Epithelial cell of prostate (primary cell): ENCODE results near the gene ALKBH6.

Source experiments
- DNase-seq: peaks from one replicate; pipeline ENCODE4 v3.0.0-alpha.2; 2011; ENCODE audit warnings: low read depth, low spot score
- H3K27ac ChIP-seq: fragments of 450-650 bp; 2 replicates; pipeline ENCODE4 v1.5.1; 2017; ENCODE audit warnings: mild to moderate bottlenecking

Gene ALKBH6

GRCh38 chr19:36031308-36031707, 17.3 kb upstream of the ALKBH6 start:
- H3K27ac ChIP-seq: no peak overlapping the region
- DNase-seq: no peak

GRCh38 chr19:36030264-36031148, 16.5 kb upstream of the ALKBH6 start:
- DNase-seq: no peak
- no peak overlapping the region for H3K27ac ChIP-seq

GRCh38 chr19:36028313-36029041, 14.5 kb upstream of the ALKBH6 start:
- no peak for DNase-seq
- no peak overlapping the region for H3K27ac ChIP-seq

GRCh38 chr19:36027696-36028095, 13.7 kb upstream of the ALKBH6 start:
- no peak for DNase-seq
- no peak overlapping the region for H3K27ac ChIP-seq

GRCh38 chr19:36026091-36026876, 12.3 kb upstream of the ALKBH6 start:
- no peak for DNase-seq
- no peak overlapping the region for H3K27ac ChIP-seq

GRCh38 chr19:36025541-36025940, 11.5 kb upstream of the ALKBH6 start:
- H3K27ac ChIP-seq: no peak overlapping the region
- DNase-seq: no peak

GRCh38 chr19:36023432-36023831, 9.4 kb upstream of the ALKBH6 start:
- no peak for DNase-seq
- no peak overlapping the region for H3K27ac ChIP-seq

- H3K27ac ChIP-seq: no peak overlapping the region
- DNase-seq: no peak
Observed at GRCh38 chr19:36019061-36019670, 5.2 kb upstream of the ALKBH6 start.

GRCh38 chr19:36013280-36014011, 567 bp downstream of the ALKBH6 start:
- H3K27ac ChIP-seq: peak overlapping the region; percentile 25
- no peak for DNase-seq

- no peak for DNase-seq
- no peak overlapping the region for H3K27ac ChIP-seq
Observed at GRCh38 chr19:36010402-36010801, 3.6 kb downstream of the ALKBH6 start.

- no peak overlapping the region for H3K27ac ChIP-seq
- no peak for DNase-seq
Observed at GRCh38 chr19:36009633-36010379, 4.2 kb downstream of the ALKBH6 start.

- peak overlapping the region; percentile 29 for H3K27ac ChIP-seq
- DNase-seq: no peak
Observed at GRCh38 chr19:36009220-36009619, 4.8 kb downstream of the ALKBH6 start.

- no peak for DNase-seq
- peak within 1 kb of the TSS; percentile 29 for H3K27ac ChIP-seq
Observed at GRCh38 chr19:36008336-36008978, 5.6 kb downstream of the ALKBH6 start, which contains the start of gene SYNE4. TSS of gene SYNE4 (minus strand) at chr19:36008813. CDS start at chr19:36008681, 132 bp downstream.

GRCh38 chr19:36006955-36007354, 7.1 kb downstream of the ALKBH6 start:
- DNase-seq: no peak

GRCh38 chr19:36003284-36003683, 10.7 kb downstream of the ALKBH6 start:
- DNase-seq: no peak
- H3K27ac ChIP-seq: no peak overlapping the region

More at GRCh38 chr19:36006955-36007354, 7.1 kb downstream of the ALKBH6 start:
- no peak overlapping the region for H3K27ac ChIP-seq

GRCh38 chr19:36001605-36002004, 12.4 kb downstream of the ALKBH6 start:
- no peak for DNase-seq
- H3K27ac ChIP-seq: no peak overlapping the region

GRCh38 chr19:35996777-35997176, 17.2 kb downstream of the ALKBH6 start:
- no peak overlapping the region for H3K27ac ChIP-seq

More at GRCh38 chr19:35996777-35997176, 17.2 kb downstream of the ALKBH6 start:
- no peak for DNase-seq
